SK-N-SH treated with all-trans-retinoic acid at 6 μM for 48 hours (cell line): ENCODE results near the gene ZCCHC7.

Source experiments
- ARNTL ChIP-seq: fragments of 450-650 bp; formaldehyde crosslinking; IDR thresholded peaks from 2 replicates; pipeline ENCODE4 v1.5.0; 2020; ENCODE audit warnings: low read depth, mild to moderate bottlenecking, moderate library complexity, borderline replicate concordance
- RARB ChIP-seq: fragments of 250-450 bp; sonication (Bioruptor Pico); IDR thresholded peaks from 2 replicates; pipeline ENCODE4 v1.8.0; 2021; ENCODE audit warnings: mild to moderate bottlenecking, moderate library complexity
- SNAI2 ChIP-seq: fragments of 250-450 bp; sonication (Bioruptor Pico); IDR thresholded peaks from 2 replicates; pipeline ENCODE4 v1.5.0; 2020; ENCODE audit warnings: mild to moderate bottlenecking, moderate library complexity
- TCF4 ChIP-seq: fragments of 250-450 bp; sonication (Bioruptor Pico); IDR thresholded peaks from 2 replicates; pipeline ENCODE4 v1.8.0; 2021; ENCODE audit warnings: mild to moderate bottlenecking, moderate library complexity, borderline replicate concordance
- TOX ChIP-seq: fragments of 250-450 bp; sonication (Bioruptor Pico); IDR thresholded peaks from 2 replicates; pipeline ENCODE4 v1.8.0; 2021; ENCODE audit warnings: mild to moderate bottlenecking, moderate library complexity, borderline replicate concordance
- TSHZ2 ChIP-seq: fragments of 250-450 bp; sonication (Bioruptor Pico); IDR thresholded peaks from 2 replicates; pipeline ENCODE4 v1.5.0; 2020; ENCODE audit warnings: mild to moderate bottlenecking, moderate library complexity
- ZFP3 ChIP-seq: fragments of 250-450 bp; sonication (Bioruptor Pico); IDR thresholded peaks from 2 replicates; pipeline ENCODE4 v1.5.0; 2020; ENCODE audit warnings: mild to moderate bottlenecking, moderate library complexity
- ZFP30 ChIP-seq: fragments of 450-650 bp; formaldehyde crosslinking; IDR thresholded peaks from 2 replicates; pipeline ENCODE4 v1.5.0; 2022; ENCODE audit warnings: mild to moderate bottlenecking, moderate library complexity
- ZNF565 ChIP-seq: fragments of 450-650 bp; formaldehyde crosslinking; conservative IDR thresholded peaks from 2 replicates; pipeline ENCODE4 v1.5.0; 2020; ENCODE audit warnings: low read depth, mild to moderate bottlenecking, moderate library complexity
- TF ChIP-seq, protein P1 (sequence below): fragments of 250-450 bp; sonication (Bioruptor Pico); IDR thresholded peaks from 2 replicates; pipeline ENCODE4 v1.8.0; 2020; ENCODE audit warnings: mild to moderate bottlenecking, moderate library complexity, borderline replicate concordance

GRCh38 chr9:37341704-37342103 lies 221.3 kb downstream of the ZCCHC7 start:
- TF ChIP-seq ZFP3 (CRISPR knock-in tag) (no peak), TCF4 (CRISPR knock-in tag) (no peak), ZFP30 (CRISPR knock-in tag) (no peak), RARB (no peak), ARNTL (no peak), SNAI2 (CRISPR knock-in tag) (no peak), TSHZ2 (CRISPR knock-in tag) (no peak), ZNF565 (CRISPR knock-in tag) (no peak), TOX (no peak)
- TF ChIP-seq, protein P1, sequence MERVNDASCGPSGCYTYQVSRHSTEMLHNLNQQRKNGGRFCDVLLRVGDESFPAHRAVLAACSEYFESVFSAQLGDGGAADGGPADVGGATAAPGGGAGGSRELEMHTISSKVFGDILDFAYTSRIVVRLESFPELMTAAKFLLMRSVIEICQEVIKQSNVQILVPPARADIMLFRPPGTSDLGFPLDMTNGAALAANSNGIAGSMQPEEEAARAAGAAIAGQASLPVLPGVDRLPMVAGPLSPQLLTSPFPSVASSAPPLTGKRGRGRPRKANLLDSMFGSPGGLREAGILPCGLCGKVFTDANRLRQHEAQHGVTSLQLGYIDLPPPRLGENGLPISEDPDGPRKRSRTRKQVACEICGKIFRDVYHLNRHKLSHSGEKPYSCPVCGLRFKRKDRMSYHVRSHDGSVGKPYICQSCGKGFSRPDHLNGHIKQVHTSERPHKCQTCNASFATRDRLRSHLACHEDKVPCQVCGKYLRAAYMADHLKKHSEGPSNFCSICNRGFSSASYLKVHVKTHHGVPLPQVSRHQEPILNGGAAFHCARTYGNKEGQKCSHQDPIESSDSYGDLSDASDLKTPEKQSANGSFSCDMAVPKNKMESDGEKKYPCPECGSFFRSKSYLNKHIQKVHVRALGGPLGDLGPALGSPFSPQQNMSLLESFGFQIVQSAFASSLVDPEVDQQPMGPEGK (CRISPR knock-in tag): no peak
